Fibroblast of villous mesenchyme (primary cell): Measurements from ENCODE around the gene DIDO1. TPM values are rescaled to one million over a fixed set of nuclear protein-coding genes. Genes with fewer than 3 reads are reported as not detected.
A peak's percentile ranks its signal among the peaks of the same experiment; 100 is the strongest.

Experiments used
- DNase-seq: peaks from one replicate; pipeline ENCODE4 v3.0.0-alpha.2; 2010; ENCODE audit warnings: low read depth
- H3K4me3 ChIP-seq: 2 replicates; pipeline ENCODE4 v1.5.1; 2011; ENCODE audit warnings: low read depth, mild to moderate bottlenecking, low read length
- total RNA-seq: library from RNA; depleted of rRNA; stranded (reverse); fragments of >200 nt; gene quantifications from 2 replicates; pipeline ENCODE4 v1.2.3, GENCODE V29; 2012
- TF ChIP-seq, protein P1 (sequence below): IDR thresholded peaks from 2 replicates; pipeline ENCODE4 v1.5.1; 2012; ENCODE audit warnings: low read depth, mild to moderate bottlenecking, low read length; ENCODE audit not compliant: insufficient read depth

The DIDO1 gene
- total RNA-seq, 1 donor, result 47.5 TPM

DNA sequence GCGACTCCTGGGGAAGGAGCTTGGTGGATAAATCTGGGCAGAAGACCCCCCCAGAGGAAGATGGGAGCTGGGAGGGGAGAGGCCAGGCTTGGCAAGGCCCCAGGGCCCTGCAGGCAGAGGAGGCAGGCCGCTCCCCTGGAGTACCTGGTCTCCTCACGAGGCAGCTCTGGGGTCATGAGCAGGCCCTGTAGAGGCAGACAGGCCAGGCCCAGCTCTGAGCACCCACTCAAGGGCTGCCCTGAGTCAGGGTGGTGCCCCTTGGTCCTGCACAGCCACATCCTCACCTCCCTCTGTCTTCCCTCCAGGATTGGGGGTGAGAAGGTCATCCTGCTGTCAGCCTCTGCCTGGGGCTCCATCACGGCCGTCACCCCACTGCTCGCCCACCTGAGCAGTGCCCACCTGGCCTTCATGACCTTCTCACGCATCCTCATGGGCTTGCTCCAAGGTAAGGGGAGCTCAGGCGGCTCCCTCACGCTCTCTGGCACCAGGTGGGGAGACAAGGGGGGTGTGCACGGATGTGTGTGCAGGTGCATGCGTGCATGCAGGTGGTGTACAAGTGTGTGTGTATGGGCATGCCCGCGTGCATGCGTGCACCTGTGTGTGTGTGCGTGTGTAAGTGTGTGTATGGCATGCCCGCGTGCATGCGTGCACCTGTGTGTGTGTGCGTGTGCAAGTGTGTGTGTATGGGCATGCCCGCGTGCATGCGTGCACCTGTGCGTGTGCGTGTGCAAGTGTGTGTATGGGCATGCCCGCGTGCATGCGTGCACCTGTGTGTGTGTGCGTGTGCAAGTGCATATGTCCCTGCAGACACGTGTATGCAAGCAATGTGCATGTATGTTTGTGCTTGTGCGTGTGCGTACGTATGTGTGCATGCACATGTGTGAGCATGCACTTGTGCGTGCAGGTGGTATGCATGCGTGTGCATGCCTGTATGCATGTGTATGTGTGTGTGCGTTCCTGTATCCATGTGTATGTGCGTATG, 31.1 kb upstream of the DIDO1 start:
- no peak overlapping the region for H3K4me3 ChIP-seq
- TF ChIP-seq, protein P1, sequence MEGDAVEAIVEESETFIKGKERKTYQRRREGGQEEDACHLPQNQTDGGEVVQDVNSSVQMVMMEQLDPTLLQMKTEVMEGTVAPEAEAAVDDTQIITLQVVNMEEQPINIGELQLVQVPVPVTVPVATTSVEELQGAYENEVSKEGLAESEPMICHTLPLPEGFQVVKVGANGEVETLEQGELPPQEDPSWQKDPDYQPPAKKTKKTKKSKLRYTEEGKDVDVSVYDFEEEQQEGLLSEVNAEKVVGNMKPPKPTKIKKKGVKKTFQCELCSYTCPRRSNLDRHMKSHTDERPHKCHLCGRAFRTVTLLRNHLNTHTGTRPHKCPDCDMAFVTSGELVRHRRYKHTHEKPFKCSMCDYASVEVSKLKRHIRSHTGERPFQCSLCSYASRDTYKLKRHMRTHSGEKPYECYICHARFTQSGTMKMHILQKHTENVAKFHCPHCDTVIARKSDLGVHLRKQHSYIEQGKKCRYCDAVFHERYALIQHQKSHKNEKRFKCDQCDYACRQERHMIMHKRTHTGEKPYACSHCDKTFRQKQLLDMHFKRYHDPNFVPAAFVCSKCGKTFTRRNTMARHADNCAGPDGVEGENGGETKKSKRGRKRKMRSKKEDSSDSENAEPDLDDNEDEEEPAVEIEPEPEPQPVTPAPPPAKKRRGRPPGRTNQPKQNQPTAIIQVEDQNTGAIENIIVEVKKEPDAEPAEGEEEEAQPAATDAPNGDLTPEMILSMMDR, result no peak
- no peak for DNase-seq

DNA sequence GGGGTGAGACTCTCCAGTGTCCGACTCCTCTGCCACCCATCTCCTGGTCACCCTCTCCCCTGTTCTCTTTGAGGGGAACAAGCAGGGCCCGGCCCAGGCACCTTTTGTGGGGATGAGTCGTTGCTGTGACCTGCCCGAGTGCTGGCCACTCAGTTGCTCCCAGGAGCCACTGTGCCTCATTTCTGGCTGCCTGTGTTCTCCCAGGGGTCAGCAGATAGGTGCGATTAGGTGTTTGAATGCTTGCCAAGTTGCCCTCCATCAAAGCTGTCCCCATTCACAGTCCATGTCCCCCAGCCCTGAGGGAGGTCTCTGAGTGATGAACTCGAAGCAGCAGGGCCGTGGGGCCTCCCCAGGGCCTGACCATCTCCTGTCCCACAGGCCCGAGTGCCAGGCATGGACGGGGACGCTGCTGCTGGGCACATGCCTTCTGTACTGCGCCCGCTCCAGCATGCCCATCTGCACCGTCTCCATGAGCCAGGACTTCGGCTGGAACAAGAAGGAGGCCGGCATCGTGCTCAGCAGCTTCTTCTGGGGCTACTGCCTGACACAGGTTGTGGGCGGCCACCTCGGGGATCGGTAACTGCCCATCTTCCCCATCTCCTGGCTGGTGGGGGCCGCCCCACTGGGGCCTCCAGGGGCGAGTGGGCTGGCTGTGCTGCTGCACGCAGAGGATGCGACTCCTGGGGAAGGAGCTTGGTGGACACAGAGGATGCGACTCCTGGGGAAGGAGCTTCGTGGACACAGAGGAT, 30.3 kb upstream of the DIDO1 start:
- no peak for DNase-seq
- no peak overlapping the region for H3K4me3 ChIP-seq
- TF ChIP-seq, protein P1, result no peak

DNA sequence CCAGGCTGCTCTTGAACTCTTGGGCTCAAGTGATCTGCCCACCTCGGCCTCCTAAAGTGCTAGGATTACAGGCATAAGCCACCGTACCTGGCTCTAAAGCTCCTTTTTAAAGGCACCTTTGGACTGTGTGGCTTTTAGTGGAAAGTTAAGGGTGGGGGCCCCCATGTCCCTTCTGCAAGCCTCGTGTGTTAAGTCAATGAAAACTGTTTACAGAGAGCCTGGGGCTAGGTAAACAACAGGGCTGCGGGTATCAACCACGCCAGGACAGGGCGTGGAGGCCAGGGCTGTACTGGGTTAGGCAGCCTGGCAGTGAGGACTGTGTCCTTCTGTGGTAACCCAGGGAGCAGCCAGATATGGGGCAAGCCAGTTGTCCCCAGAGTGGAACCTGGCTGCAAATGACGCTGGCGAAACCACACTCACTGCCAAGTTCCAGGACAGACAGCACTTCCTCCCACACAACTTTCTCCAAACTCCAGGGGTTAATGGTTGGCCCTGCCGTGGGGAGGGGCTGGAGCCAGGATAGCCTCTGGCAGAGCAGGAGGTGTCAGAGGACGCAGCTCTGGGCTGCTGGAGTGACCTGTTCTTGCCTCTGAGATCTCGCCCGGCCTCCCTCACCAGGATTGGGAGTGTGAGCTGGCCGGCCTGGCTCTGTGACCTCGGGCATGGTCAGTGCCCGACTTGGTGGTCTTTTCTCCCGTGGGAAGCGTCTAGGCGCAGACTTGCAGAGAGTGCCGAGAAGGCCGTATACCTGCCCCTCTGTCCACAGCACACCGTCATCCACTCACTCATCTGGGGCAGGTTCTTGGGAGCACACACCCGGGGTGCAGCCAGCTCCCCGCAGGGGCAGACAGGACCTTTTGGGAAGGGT, 29.4 kb upstream of the DIDO1 start:
- no peak overlapping the region for H3K4me3 ChIP-seq
- DNase-seq, result no peak
- TF ChIP-seq, protein P1, result no peak

DNA sequence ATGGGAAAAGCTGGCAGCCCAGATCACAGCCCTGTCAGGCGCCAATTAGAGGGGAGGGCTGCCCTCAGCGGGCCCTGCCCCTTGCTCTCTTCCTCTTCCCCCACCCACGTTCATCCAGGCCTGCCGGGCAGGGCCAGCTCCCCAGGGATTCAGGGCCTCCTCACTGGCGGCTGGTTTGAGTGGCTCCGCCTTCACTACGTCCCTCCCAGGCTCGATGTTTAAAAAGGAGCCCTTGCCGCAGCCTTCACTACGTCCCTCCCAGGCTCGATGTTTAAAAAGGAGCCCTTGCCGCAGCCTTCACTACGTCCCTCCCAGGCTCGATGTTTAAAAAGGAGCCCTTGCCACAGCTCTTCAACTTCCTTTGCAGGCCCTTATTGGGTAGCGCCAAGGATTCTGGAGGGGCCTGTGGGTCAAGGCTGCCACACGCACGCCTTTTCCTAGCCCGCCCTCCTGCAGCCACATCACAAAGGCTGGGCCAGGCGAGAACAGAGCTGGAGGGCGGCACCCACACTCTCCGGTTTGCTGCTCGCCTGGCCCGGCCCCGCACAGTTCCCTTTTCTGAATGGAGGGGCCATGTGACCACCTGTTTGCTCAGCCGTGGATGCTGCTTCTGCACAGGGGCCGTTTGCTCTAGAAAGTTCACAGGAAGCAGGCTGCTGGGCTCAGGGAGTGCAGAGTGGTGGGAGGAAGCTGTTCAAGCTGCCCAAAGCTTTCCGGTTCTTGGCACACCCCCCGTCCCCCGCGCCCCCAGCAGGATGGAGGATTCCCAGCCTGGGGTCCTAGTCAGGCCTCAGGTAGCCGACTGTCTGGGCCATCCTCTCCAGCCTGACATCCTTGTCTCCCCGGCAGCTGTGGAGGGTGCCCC, 27.8 kb upstream of the DIDO1 start:
- TF ChIP-seq, protein P1, result no peak
- DNase-seq, result peak; percentile 86
- peak overlapping the region; percentile 65 for H3K4me3 ChIP-seq

DNA sequence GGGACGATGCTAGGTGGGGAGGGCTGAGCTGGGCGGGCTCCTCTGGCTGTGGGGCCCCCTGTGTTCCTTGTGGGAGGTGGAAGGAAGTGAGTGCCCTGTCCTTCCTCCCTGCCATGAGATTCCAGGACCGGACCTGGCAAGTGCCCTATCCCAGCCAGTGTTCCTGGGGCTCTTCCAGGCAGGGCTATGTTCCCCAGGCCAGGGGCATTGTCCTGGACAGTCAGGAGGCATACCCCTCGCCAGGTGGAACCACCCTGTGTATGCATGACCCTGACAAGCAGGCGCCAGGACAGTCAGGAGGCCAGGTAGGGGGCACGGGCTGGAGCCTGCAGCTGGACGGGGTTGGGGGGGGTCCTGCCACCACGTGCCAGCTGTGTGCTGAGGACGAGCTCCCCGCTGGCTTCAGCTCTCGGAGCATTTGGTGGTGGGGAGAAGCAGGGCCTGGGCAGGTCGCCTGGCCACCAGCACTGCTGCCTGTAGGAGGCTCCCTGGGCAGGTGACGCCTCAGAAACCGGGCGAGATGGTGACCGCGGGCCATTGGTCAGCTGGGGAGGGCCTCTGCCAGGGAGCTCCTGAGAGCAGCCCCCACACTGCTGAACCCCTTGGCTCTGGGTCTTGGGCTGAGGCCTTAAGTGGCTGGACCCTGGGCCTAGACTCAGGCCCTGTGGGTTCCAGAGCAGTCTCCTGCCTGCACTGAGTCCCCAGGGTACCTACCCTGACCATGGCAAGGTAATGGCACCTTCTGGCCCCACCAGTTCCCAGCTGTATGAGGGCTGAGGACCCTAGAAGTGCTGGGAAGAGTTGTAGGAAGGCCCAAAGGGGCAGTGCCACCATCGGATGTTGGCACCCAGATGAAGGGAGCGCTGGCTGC, 26.9 kb upstream of the DIDO1 start:
- no peak for DNase-seq
- peak overlapping the region; percentile 65 for H3K4me3 ChIP-seq
- TF ChIP-seq, protein P1, result no peak
